ENCODE results near the gene CLEC3B. TPM values are rescaled to one million over a fixed set of nuclear protein-coding genes. Genes with fewer than 3 reads are reported as not detected.
A peak's percentile ranks its signal among the peaks of the same experiment; 100 is the strongest.

CLEC3B gene, protein sequence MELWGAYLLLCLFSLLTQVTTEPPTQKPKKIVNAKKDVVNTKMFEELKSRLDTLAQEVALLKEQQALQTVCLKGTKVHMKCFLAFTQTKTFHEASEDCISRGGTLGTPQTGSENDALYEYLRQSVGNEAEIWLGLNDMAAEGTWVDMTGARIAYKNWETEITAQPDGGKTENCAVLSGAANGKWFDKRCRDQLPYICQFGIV
- 10 to 100 TPM in 3 of 7 donors, 1 to 10 TPM in 4; 2.9 to 18.2 (median 7.5) TPM for total RNA-seq
- polyA plus RNA-seq, result 10 to 100 TPM; 12.2 to 63.5 TPM
- long read RNA-seq, donor 1, result 0 reads
- long read RNA-seq, donor 2, partial matches to known transcripts, result 0 of 4 reads
- long read RNA-seq, donor 2, other reads (novel, unspliced or antisense), result 0 of 4 reads
- long read RNA-seq, donor 3, transcript CLEC3B-201 (3 exons, 936 nt), result major isoform, 8 of 8 reads
- long read RNA-seq, donor 3, partial matches to known transcripts, result 0 of 8 reads
- long read RNA-seq, donor 3, other reads (novel, unspliced or antisense), result 0 of 8 reads

DNA sequence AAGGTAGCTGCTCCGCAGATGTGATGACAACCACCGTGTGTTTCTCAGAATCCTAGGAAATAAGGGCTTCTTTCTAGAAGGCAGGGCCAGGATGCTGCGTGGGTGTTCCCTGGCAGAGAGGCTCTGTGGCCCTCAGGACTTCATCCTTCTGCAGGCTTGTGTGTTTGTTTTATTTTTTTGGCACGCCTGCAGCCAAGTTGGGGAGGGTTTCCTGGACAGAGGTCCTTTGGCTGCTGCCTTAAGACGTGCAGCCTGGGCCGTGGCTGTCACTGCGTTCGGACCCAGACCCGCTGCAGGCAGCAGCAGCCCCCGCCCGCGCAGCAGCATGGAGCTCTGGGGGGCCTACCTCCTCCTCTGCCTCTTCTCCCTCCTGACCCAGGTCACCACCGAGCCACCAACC is at the start of gene CLEC3B:
Gene CLEC3B (plus strand): TSS at position 266 of the 400 bp plus-strand sequence. CDS start 60 bp downstream, at position 326.
- Histone ChIP-seq H3K9me3 (no peaks in the 10 kb centered on the region), H3K27ac (peak within 1 kb of the TSS in 1 of 2 donors; percentile 27), H3K4me1 (ENCODE audit: insufficient read depth) (peaks cover 20% of the 10 kb centered on the region), H3K4me3 (no peak within 1 kb of the TSS), H3K36me3 (no peaks in the 10 kb centered on the region), H3K27me3 (no peaks in the 10 kb centered on the region)
- intact Hi-C loops (cut with DNase I), result no loop called here
- WGBS, 3 donors, result 4 to 7% (median 4%) methylated on average over 13 of the region's 13 CpGs
- DNase-seq, result peak in 4 of 5 donors; percentile 46 to 70 (median 58)
- TF ChIP-seq POLR2A (IDR thresholded peaks at IDR 0.05), result no peak
- TF ChIP-seq, protein P1, sequence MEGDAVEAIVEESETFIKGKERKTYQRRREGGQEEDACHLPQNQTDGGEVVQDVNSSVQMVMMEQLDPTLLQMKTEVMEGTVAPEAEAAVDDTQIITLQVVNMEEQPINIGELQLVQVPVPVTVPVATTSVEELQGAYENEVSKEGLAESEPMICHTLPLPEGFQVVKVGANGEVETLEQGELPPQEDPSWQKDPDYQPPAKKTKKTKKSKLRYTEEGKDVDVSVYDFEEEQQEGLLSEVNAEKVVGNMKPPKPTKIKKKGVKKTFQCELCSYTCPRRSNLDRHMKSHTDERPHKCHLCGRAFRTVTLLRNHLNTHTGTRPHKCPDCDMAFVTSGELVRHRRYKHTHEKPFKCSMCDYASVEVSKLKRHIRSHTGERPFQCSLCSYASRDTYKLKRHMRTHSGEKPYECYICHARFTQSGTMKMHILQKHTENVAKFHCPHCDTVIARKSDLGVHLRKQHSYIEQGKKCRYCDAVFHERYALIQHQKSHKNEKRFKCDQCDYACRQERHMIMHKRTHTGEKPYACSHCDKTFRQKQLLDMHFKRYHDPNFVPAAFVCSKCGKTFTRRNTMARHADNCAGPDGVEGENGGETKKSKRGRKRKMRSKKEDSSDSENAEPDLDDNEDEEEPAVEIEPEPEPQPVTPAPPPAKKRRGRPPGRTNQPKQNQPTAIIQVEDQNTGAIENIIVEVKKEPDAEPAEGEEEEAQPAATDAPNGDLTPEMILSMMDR (IDR thresholded peaks at IDR 0.05), result no peak
- TF ChIP-seq EP300 (IDR thresholded peaks at IDR 0.05), result no peak

DNA sequence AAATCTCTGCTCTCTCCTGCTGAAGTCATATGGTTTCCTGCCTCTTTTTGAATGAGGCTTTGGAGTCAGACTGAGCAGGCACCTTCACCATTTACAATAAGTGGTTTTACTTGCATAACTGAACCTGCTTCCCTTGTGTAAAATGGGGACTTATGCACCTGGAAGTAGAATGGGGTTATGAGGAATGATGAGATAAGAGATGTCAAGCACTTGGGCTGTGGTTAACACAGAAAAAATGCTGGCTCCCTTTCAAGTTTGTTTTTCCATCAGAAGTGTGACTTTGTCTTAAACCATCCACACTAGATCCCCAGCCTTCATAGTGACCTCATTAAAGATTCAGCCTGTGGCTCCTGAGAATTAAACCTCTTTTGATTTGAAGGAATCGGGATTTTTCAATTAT is 44.9 kb upstream of the CLEC3B start:
- H3K4me1 ChIP-seq (ENCODE audit: insufficient read depth), result peaks cover 5% of the 10 kb centered on the region
- TF ChIP-seq, protein P1 (IDR thresholded peaks at IDR 0.05), result no peak
- TF ChIP-seq EP300 (IDR thresholded peaks at IDR 0.05) (no peak), POLR2A (IDR thresholded peaks at IDR 0.05) (no peak)
- H3K36me3 ChIP-seq, result no peaks in the 10 kb centered on the region
- intact Hi-C loops (cut with DNase I), result no loop called here
- H3K9me3 ChIP-seq, result no peaks in the 10 kb centered on the region
- WGBS, 3 donors, result 90 to 96% (median 94%) methylated on average over 1 of the region's 1 CpG
- no peak overlapping the region for H3K4me3 ChIP-seq
- no peak overlapping the region for H3K27ac ChIP-seq
- DNase-seq, result no peak
- no peaks in the 10 kb centered on the region for H3K27me3 ChIP-seq

DNA sequence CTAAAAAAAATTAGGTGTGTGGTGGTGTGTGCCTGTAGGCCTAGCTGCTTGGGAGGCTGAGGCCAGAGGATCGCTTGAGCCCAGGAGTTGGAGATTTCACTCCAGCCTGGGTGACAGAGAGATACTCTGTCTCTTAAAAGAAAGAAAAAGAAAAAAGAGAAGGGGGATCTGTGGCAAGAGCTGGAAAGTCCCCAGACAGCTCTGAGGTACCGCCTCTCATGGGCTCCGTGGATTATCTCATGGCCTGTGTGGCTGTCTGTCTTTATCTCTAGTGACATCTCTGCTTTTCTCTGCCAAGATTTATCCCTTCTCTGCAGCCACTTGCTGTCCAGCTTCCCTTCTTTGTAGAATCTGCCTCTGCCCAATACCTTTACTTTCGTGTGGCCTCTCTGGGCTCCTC is 44.4 kb upstream of the CLEC3B start:
- Histone ChIP-seq H3K36me3 (no peaks in the 10 kb centered on the region), H3K4me1 (ENCODE audit: insufficient read depth) (peaks cover 5% of the 10 kb centered on the region), H3K9me3 (no peaks in the 10 kb centered on the region), H3K27ac (no peak overlapping the region), H3K4me3 (no peak overlapping the region), H3K27me3 (no peaks in the 10 kb centered on the region)
- DNase-seq, result no peak
- WGBS, 3 donors, result 91 to 93% (median 92%) methylated on average over 4 of the region's 4 CpGs
- intact Hi-C loops (cut with DNase I), result no loop called here
- no peak for TF ChIP-seq EP300 (IDR thresholded peaks at IDR 0.05)
- TF ChIP-seq, protein P1 (IDR thresholded peaks at IDR 0.05), result no peak

DNA sequence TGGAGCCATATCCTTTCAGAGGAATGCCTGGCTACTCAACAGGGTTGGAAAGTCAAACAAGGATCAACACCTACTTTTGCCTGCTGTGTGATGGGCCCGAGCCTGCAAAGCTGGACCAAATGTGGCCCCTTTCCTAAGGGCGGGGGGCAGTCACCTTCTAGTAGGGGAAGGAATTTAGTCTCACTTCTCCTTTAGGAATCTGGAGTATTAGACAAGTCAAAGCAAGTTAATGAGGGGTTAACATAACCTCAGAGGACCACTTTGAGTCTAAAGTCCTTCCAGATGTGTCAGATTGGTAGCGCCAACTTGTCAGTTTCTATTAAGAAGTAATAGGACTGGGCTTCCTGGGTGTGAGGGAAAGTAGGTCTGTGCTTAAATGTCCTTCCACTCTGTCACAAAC is 43.3 kb upstream of the CLEC3B start:
- peaks cover 4% of the 10 kb centered on the region for H3K4me1 ChIP-seq (ENCODE audit: insufficient read depth)
- 90 to 92% (median 92%) methylated on average over 3 of the region's 3 CpGs for WGBS, 3 donors
- intact Hi-C loops (cut with DNase I), result no loop called here

More for the DNA sequence above, 43.3 kb upstream of the CLEC3B start:
- TF ChIP-seq EP300 (IDR thresholded peaks at IDR 0.05) (no peak), POLR2A (IDR thresholded peaks at IDR 0.05) (no peak)
- TF ChIP-seq, protein P1 (IDR thresholded peaks at IDR 0.05), result no peak
- Histone ChIP-seq H3K27me3 (no peaks in the 10 kb centered on the region), H3K36me3 (no peaks in the 10 kb centered on the region), H3K4me3 (no peak overlapping the region), H3K9me3 (no peaks in the 10 kb centered on the region), H3K27ac (no peak overlapping the region)
- DNase-seq, result no peak

Measured in ovary (tissue), 10 donors.